AG04450 (cell line): ENCODE results near the gene PEPD. TPM values are rescaled to one million over a fixed set of nuclear protein-coding genes. Genes with fewer than 3 reads are reported as not detected.

Experiments
- CTCF ChIA-PET: fragments of 300-600, 350-600 bp; formaldehyde crosslinking; extraction: SDS; loops from one replicate; lab custom pipeline; 2022; ENCODE audit warnings: antibody characterized with exemption, inconsistent platforms; lab: Charles Lee
- POLR2A ChIA-PET: fragments of 350-600 bp; formaldehyde crosslinking; extraction: SDS; loops from one replicate; lab custom pipeline; 2021; ENCODE audit warnings: antibody characterized with exemption, inconsistent platforms; lab: Yijun Ruan, JAX
- DNase-seq: peaks from one replicate; pipeline ENCODE4 v3.0.0-alpha.2; 2011; ENCODE audit warnings: low read depth, low spot score
- H3K27ac ChIP-seq: one replicate; pipeline ENCODE4 v1.5.1; 2012; ENCODE audit warnings: low read depth, low read length, control low read depth
- H3K27me3 ChIP-seq: one replicate; pipeline ENCODE4 v1.6.0; 2012; ENCODE audit warnings: low read length; ENCODE audit not compliant: control insufficient read depth, insufficient read depth
- H3K4me3 ChIP-seq: 2 replicates; pipeline ENCODE4 v1.5.1; 2011; ENCODE audit warnings: mild to moderate bottlenecking, low read depth, low read length, control low read depth
- H3K9me3 ChIP-seq: 2 replicates; pipeline ENCODE4 v1.5.1; 2012; ENCODE audit warnings: low read length; ENCODE audit not compliant: control insufficient read depth, insufficient read depth
- polyA plus RNA-seq: library from polyadenylated mRNA; depleted of rRNA; stranded (reverse); fragments of >200 nt; gene quantifications from 2 replicates; pipeline ENCODE4 v1.2.3, GENCODE V29; 2011; rRNA removed
- TF ChIP-seq, protein P1 (sequence below): IDR thresholded peaks from 2 replicates; pipeline ENCODE4 v1.5.1; 2011; ENCODE audit warnings: low read depth, low read length, control low read depth, inconsistent platforms

The PEPD gene
- polyA plus RNA-seq, 1 experiment: 67.1 TPM

DNA sequence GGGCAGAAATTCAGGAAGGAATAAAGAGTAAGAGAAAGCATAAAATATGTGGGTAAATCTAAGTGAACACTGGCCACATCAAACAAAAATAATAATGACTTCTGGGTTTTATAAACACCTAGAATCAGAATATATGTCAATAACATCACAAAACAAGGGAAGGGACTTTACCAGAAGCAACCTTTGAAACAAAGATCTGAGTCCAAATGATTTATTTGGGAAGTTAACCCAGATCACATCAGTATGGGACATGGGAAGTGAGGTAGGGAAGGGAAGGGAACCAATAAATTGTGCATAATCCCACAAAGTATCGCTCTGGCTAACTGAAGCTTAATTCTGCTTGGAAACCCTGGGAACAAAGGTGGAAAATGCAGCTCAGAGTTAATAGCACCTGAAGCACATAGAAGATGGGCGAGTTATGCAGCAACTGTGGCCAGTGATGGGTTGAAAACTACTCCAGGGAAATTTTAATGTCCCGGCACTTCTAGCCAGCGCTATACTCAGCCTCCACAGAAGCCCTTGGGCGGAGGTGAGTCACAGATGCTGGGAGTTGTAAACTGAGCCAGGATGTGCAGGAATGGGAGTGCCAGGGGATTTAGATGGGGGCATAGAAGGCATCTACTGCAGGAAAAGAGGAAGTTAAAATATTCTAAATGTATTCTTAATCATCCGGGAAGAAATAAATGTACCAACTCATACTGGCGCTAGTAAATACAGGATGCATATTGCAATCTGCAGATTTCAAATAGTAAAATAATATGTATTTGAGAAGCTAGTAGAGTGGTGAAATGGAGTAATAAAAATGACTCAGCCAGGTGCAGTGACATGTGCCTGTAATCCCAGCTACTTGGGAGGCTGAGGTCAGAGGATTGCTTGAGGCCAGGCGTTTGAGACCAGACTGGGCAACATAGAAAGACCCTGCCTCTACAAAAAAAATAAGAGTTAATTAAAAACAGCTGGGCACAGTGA, 182.3 kb downstream of the PEPD start:
- TF ChIP-seq, protein P1, sequence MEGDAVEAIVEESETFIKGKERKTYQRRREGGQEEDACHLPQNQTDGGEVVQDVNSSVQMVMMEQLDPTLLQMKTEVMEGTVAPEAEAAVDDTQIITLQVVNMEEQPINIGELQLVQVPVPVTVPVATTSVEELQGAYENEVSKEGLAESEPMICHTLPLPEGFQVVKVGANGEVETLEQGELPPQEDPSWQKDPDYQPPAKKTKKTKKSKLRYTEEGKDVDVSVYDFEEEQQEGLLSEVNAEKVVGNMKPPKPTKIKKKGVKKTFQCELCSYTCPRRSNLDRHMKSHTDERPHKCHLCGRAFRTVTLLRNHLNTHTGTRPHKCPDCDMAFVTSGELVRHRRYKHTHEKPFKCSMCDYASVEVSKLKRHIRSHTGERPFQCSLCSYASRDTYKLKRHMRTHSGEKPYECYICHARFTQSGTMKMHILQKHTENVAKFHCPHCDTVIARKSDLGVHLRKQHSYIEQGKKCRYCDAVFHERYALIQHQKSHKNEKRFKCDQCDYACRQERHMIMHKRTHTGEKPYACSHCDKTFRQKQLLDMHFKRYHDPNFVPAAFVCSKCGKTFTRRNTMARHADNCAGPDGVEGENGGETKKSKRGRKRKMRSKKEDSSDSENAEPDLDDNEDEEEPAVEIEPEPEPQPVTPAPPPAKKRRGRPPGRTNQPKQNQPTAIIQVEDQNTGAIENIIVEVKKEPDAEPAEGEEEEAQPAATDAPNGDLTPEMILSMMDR: no peak
- H3K9me3 ChIP-seq: no peaks in the 10 kb centered on the region
- POLR2A ChIA-PET: interaction anchor here (0.6 kb wide), 1 partner anchor 553 kb away, joined by 4 read pairs; no protein-coding TSS in a partner anchor
- no peak overlapping the region for H3K4me3 ChIP-seq
- no peak for DNase-seq
- no peak overlapping the region for H3K27ac ChIP-seq
- CTCF ChIA-PET: no interaction called here
- H3K27me3 ChIP-seq: peaks cover 8% of the 10 kb centered on the region

Other genes with a start within 250 kb of the PEPD start
- 0.02 and 0.06 TPM in 2 replicates for gene CEBPA, start 219.3 kb downstream of the PEPD start, polyA plus RNA-seq
- gene CEBPG, start 148.1 kb downstream of the PEPD start, polyA plus RNA-seq: 24.5 and 31.6 TPM in 2 replicates
- gene CHST8, start 100.2 kb upstream of the PEPD start, polyA plus RNA-seq: not detected in 2 replicates